ENCODE data around the gene KIAA1755. TPM values are rescaled to one million over a fixed set of nuclear protein-coding genes. Genes with fewer than 3 reads are reported as not detected.
"Not testable (repeated sequence)": the region's sequence is repeated elsewhere in the genome, so short reads cannot be mapped to it uniquely, and the experiment has no call there.

KIAA1755 gene
- total RNA-seq, 2 experiments from 2014 or later, result not detected

DNA sequence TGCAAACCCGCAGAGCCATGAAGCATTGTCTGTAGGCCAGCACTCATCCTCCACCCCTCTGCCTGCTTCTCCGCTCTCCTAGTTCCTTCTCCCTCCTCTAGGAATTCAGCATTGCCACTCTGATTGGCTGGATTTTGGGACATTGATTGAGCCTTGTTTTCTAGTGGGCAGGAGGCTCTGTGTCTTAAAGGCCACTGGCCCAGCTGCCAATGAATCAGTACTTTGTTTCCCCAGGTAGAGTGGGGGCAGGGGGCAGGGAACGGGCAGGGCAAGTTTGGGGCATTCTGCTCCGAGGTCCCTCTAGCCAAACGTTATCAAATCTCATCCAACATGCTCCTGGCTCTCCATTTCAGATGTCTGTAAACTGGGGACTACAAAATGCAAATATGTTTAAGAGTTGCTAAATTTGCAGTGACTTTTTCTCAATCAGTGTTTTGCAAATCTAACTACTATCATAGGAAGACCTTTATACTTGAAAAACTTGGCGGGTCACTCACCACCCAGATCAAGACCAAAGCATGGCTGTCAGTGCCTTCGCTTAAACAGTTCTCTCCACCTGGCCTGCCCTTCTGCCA lies 33.0 kb upstream of the KIAA1755 start:
- POLR2A ChIA-PET, result no interaction called here

DNA sequence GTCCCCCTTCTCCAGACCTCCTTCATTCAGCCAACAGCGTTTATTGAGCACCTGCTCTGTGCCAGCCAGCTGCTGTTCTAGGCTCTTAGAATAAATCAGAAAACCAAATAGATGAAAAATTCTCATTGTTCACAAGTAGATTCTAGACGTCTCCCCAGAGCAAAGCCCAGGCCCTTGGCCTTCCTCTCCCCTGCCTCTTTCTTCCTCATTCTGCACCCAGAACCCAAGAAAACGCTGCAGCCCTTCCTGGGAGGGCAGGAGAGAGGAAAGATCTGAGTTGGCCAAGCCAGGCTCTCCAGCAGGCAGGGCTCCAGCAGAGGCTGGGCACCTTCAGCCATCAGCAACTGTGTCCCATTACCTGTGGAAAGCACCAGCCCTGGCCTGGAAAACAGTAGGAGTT lies 31.4 kb upstream of the KIAA1755 start:
- ChIA-PET CTCF (no interaction called here), POLR2A (no interaction called here)

More for the DNA sequence above, 33.0 kb upstream of the KIAA1755 start:
- CTCF ChIA-PET, result no interaction called here

DNA sequence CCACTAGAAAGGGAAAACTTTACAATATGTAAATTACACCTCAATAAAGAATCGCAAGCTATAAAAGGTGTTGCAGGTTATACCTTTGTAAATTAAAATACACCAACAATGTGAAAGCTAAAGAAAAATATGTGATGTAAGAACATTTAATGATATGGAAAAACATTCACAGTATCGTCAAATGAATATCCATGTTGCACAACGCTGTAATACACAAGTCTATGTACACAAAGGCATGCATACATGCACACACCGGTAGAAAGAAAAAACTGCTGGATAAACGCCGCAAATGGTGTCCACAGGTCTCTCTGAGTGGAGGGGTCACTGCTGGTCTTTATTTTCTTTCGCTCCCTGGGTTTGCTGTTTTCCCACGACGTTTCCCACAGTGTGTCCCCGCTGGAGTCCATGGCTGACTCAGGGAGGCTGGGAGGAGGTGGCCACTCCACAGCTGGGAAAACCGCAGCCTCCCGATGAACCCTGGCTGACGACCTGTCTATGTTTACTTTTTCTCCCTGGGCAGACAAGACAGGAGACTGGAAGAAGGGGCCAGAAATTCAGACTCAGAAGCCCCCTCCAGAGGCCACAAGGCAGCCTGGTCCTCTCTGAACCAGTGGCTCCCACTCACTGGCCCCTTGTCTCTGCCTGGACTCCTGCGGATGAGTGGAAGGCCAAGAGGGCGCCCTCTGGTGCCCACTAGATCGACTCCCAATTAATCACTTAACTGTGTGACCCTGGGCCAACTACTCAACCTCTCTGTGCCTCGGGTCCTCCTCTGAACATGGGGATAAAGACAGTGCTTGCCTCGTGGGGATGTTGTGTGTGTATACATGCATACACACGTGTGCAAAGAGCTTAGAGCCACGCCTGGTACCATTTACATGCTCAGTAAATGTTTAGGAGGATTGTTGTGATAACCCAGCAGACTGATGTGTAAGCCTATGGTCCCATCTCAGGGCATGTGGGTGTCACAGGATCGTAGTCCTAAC lies 30.6 kb upstream of the KIAA1755 start:
- ChIA-PET POLR2A (no interaction called here), CTCF (interaction anchor here (0.9 kb wide), 1 partner anchor 9 kb away, joined by 3 read pairs; no protein-coding TSS in a partner anchor)

DNA sequence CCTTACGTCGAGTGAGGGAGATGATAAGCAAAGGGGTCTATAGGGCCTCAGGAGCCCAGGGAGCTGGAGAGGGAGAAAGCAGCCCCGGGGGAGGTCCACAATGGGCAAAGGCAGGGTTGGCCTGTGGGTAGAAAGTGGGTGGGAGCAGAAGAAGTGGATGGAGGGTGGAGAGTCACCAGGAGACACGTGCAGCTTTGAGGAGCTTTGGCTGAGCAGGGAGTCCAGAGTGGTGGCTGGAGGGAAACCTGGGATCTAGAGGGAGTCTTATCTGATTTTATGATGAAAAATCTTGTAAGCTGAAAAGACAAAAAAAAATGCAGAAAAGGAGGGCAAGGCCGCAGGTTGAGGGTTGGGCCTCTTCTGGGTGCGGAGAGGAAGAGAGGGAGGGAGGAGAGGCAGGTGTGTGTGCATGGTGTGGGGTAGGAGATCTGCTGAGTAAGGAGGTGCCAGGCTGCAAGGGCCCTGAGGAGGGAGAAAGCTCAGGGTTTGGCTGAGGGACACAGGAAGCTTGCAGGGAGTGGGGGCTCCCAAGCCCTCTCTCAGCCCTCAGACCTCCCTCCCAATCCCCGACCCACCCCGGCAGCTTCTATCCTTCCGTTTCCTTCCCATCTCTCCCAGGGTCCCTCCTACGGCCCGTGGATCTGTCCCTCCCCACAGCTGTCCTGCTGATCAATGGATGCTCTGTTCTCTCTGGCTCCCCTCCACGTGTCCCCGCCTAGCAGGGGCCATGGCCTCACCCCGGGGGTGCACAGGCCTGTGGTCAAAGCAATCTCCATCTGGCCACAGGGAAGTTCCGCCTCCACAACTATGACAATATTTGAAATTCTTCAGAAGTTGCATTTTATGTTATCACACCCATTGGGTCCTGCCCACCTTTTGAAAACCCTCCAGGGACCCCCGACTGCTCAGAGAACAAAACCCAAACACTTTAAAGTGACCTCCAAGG lies 26.3 kb upstream of the KIAA1755 start:
- ChIA-PET POLR2A (no interaction called here), CTCF (no interaction called here)

DNA sequence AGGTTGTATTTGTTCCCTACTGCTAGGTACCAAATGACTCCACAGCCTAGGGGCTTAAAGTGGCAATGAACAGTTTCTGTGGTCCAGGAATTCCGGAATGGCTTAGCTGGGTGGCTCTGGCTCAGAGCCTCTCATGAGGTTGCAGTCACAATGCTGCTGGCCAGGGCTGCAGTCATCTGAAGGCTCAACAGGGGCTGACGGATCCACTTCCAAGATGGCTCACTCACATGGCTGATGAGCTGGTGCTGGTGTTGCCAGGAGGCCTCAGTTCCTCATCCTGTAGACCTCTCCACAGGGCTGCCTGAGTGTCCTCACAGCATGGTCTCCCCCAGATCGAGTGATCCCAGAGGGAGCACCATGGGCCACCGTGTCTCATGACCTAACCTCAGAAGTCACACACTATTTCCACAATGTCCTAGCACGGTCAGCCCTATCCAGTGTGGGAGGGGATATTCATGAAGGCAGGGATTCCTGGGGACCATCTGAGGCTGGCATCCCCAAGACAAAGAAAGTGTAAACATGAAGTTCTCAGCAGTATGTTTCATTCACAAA lies 24.4 kb upstream of the KIAA1755 start:
- POLR2A ChIA-PET, result no interaction called here
- CTCF ChIA-PET, result no interaction called here

DNA sequence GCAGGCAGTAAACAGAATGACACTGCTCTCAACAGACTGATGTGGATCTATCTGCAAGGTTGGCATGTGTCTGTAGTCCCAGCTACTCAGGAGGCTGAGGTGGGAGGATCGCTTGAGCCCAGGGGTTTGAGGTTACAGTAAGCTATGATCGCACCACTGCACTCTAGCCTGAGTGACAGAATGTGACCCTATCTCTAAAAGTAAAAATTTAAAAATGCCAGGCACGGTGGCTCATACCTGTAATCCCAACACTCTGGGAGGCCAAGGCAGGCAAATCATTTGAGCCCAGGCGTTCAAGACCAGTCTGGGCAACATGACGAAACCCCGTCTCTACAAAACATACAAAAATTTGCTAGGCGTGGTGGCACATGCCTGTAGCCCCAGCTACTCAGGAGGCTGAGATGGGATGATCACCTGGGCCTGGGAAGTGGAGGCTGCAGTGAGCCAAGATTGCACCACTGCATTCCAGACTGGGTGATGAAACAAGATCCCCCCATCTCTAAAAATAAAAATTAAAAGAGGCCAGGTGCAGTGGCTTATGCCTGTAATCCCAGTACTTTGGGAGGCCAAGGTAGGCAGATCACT lies 23.6 kb upstream of the KIAA1755 start:
- POLR2A ChIA-PET, CTCF ChIA-PET: not testable (repeated sequence)

DNA sequence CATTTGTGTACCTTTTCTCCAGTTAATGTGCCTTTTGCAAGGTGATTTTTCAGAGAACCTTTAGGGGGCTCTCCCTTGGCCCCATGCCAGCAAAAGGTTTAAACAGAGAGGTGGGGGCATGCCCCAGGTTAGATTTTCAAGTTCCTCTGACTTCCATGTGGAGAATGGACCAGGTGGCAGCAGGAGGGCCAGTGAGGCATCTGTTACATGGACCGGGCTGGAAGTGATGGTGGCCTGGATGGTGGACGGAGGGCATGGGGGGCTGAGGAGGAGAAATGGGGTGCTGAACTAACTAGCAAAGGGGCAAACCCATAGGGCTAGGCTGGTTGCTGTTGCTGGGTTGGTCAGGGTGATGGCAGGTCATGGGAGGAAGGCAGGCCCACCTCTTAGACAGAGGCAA lies 22.7 kb upstream of the KIAA1755 start:
- ChIA-PET CTCF (no interaction called here), POLR2A (no interaction called here)

DNA sequence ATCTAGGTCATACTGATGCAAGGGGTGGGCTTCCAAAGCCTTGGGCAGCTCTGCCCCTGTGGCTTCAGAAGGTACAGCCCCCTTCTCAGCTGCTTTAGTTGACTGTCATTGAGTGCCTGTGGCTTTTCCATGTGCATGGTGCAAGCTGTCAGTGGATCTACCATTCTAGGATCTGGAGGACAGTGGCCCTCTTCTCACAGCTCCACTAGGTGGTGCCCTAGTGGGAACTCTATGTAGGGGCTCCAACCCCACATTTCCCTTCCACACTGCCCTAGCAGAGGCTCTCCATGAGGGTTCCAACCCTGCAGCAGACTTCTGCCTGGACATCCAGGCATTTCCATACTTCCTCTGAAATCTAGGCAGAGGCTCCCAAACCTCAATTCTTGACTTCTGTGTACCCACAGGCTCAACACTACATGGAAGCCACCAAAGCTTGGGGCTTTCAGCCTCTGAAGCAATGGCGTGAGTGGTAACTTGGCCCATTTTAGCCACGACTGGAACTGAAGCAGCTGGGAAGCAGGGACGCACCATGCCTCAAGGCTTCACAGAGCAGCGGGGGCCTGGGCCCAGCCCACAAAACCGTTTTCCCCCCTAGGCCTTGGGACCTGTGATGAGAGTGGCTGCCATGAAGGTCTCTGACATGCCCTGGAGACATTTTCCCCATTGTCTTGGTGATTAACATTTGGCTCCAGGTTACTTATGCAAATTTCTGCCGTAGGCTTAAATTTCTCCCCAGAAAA lies 20.8 kb upstream of the KIAA1755 start:
- POLR2A ChIA-PET, CTCF ChIA-PET: not testable (repeated sequence)

DNA sequence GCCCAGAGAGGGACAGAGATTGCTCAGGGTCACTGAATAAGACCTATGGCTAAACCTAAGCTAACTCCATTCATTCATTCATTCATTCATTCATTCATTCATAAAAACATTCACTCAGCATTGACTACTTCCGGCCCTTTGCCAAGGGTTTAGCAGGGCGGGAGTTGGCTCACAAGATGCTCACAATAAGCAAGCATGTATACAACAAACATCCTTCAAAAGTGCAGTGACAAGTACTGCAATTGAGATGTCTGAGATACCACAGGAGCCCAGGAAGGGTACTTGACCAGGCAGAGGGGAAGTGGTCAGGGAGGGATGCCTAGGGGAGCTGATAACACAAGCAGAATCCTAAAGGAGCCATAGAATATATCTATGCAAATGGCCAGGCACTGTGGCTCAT lies 18.2 kb upstream of the KIAA1755 start:
- ChIA-PET POLR2A (interaction anchor here (0.6 kb wide), 1 partner anchor 145 kb away, joined by 4 read pairs; no protein-coding TSS in a partner anchor), CTCF (no interaction called here)

DNA sequence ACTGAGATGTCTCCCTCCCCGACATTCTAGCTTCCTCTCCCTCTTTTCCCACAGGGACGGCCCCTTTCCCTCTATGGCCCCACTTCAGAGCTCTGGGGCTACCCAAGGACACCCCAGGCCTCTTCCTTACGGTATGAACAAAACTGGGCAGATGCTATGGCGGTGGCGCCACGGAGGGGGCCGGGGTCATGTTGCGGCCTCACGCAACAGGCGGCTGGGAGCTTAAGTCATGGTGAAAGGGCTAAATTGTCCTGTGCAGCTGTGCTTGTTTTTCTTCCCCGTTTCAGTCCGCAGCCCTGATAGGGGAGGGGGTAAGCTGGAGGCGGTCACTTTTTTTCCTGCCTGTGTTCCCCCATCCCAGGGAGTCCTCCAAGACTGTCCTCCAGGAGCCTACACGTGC lies 17.6 kb upstream of the KIAA1755 start:
- CTCF ChIA-PET, result no interaction called here
- POLR2A ChIA-PET, result no interaction called here

DNA sequence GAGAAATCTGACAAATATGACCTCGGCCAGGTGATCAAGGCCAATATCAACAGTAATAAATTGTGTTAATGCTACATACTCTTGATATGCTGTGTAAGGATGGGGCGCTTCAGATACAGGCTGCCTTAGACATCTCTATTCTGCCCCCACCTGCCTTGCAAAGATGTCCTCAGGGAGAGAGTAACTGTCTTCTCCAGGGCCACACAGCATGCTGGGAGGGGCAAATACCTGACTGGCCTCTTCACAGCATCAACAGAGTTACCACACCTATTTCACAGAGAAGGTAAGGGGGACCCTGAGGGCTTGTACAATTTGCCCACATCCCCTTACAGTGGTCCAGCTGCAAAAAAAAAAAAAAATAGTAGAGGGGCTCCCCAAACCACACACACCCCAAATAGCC lies 17.2 kb upstream of the KIAA1755 start:
- CTCF ChIA-PET, result no interaction called here
- POLR2A ChIA-PET, result no interaction called here

DNA sequence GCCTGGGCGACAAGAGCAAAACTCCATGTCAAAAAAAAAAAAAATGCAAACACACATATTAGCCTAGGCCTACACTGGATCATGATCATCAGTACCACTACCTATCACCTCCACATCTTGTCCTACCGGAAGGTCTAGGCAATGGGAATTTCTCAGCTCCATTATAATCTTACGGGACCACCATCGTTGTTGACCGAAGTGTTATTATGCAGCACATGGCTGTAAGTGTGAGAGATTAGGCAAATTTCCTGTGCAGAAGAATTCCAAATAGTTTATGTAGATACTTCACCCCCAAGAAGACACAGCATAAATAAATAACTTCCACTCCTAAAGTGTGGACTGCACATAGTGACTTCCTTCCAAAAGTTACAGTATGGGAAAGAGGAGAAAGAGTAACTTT lies 16.8 kb upstream of the KIAA1755 start:
- ChIA-PET CTCF (no interaction called here), POLR2A (no interaction called here)

DNA sequence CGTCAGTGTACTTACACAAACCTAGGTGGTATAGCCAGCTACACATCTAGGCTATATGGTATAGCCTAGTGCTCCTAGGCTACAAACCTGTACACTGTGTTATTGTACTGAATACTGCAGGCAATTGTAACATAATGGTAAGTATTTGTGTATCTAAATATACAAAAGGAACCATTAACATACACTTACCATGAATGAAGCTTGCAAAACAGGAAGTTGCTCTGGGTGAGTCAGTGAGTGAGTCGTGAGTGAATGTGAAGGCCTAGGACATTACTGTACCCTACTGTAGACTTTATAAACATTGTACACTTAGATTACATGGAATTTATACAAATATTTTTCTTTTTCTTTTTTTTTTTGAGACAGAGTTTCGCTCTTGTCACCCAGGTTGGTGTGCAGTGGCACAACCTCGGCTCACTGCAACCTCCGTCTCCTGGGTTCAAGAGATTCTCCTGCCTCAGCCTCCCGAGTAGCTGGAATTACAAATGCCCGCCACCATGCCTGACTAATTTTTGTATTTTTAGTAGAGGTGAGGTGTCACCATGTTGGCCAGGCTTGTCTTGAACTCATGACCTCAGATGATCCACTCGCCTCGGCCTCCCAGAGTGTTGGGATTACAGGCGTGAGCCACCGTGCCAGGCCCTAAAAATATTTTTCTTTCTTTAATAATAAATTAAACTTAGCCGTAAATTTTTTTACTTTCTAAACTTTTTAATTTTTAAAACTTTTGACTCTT lies 15.4 kb upstream of the KIAA1755 start:
- POLR2A ChIA-PET, result no interaction called here
- CTCF ChIA-PET, result no interaction called here

DNA sequence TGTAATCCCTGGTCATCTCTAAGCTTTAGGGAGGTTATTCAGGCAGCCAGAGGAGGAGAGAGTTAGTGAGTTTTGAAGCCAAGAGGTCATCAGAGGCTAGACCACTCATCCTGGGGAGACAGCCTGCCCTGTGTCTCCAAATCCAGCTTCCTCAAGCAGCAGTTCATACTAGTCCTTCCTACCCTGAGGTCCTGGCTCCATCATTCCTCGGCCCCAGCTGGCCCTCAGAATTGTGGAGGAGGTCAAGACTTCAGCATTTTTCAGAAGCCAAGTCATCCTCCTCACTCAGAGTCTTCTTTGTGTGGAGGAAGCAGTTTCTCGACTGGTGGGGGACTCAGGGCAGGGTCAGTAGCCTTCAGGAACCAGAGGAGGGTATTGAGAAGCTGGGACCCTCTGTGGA lies 12.4 kb upstream of the KIAA1755 start:
- ChIA-PET POLR2A (no interaction called here), CTCF (no interaction called here)

DNA sequence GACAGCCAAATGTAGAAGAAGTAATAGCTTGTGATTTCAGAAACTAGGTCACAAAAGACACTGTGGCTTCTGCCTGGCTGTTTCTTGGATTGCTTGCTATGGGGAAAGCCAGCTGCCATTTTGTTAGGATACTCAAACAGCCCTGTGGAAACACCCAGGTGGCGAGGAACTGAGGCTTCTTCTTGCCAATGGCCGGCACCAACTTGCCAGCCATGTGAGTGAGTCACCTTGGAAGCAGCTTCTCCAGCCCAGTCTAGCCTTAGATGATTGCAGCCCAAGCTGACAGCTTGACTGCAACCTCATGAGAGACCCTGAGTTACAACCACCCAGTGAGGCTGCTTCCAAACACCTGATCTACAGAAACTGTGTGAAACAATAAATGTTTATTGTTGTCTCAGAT lies 11.9 kb upstream of the KIAA1755 start:
- POLR2A ChIA-PET, result no interaction called here
- CTCF ChIA-PET, result no interaction called here

DNA sequence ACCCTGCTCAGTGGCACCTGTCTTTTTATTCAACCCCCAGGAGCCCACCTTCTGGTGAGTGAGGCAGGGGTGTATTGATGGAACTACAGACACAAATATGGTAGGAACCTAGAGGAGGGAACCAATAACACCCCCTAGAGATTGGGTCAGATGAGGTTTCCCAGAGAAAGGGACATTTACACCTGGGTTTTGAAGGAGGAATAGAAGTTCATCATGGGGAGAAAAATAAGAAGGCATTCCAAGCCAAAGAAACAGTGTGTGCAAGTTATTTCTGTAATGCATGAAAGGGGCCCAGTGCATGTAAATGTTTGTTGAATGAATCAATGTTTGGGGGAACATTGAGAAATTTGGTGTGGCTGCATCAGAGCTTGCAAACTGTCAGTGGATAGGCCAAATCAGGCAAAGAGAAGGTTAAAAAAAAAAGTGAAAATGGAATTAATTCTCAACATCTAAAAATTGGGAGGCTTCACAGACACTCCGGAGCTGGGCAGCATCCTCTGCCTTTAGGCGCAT lies 11.1 kb upstream of the KIAA1755 start:
- CTCF ChIA-PET, result no interaction called here
- POLR2A ChIA-PET, result no interaction called here

DNA sequence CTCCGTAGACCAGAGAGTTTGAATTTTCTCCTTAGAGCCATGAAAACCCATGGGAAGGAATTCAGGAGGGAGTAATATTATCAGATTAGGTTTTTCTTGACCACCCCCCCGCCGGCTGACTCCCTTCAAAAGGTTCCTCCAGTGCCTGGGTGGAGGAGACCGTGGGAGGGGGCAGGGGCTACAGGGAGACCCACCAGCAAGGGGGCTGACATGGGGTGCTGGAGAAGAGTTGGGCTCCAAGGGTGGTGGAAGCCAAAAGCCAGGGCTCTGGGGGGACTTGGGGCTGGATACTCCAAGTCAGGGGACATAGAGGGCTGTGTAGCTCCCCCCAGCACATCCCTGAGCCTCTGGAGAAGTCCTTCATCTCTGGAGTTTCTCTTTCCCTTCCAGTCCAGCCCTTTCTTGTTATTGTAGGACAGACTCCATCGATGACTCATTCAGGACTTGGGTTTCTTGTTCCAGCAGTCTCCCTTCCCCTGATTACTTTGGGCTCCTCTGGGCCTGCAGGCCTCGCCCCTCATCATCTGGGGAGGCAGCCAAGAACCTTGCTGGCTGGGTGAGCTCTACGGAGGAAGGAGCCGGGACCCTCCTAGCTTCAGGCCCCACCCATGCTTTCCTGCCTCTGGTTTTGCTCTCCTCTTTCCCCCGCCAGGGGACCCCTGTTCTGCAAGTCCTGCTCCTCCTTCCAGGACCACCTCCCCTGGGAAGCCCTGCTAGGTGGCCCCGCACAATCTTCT lies 10.5 kb upstream of the KIAA1755 start:
- CTCF ChIA-PET, result no interaction called here
- POLR2A ChIA-PET, result no interaction called here

DNA sequence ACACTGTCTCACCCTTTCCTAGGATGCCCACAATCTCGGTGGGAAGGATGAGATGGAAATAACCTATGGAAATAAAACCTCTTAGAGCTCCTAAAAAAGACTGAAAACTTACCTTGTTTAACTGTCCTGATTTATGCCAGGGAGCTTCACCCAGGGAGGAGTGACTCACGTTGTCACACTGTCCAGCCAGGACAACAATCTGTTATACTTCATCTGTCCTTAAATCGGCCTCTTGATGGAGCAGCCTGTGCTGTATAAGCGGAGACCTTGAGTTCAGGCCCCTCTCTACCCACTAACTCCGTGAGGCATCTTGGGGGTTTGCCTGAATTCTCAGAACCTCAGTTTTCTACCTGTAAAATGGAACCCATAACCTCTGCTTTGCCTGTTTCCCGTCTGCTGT lies 9.2 kb upstream of the KIAA1755 start:
- CTCF ChIA-PET, result no interaction called here
- POLR2A ChIA-PET, result no interaction called here

Data from activated CD8-positive, alpha-beta memory T cell treated with anti-CD3 and anti-CD28 coated beads for 36 hours (primary cell).